ENCODE data around the gene CACNA1D.

Gene CACNA1D

DNA sequence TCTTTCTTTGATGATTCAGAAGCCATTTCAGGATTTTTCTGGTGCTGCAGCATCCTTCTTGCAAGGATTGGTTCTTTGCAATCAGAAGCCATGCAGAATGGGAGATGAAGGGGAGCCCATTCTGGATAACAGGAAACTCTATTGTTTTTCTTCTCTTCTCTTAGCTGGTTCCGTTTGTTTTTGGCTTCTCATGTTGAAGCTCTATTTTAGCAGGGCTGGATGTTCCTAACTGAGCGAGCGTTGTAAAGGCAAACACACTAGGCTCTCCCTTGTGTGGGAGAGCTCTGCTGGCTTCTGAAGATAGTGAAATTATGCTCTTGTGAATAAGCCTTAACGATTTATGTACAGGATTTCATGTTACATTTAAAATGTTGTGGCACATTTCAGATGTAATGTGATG is 8.3 kb downstream of the CACNA1D start:
- H3K9ac ChIP-seq (ENCODE audit: low read depth, low read length): no peak overlapping the region

GRCh38 chr3:53503195-53503594 is 8.8 kb downstream of the CACNA1D start:
- H3K4me1 ChIP-seq (ENCODE audit: insufficient read depth, low read length): 0 out of 2 replicates have a peak, but pooled peaks cover 3% of the 10 kb centered on the region
- no peaks in the 10 kb centered on the region for H3K36me3 ChIP-seq (ENCODE audit: insufficient read depth, low read length)
- H3K9me3 ChIP-seq (ENCODE audit: control insufficient read depth, insufficient read depth, low read length): no peaks in the 10 kb centered on the region
- no peak overlapping the region for H3K9ac ChIP-seq (ENCODE audit: low read depth, low read length)

More for the DNA sequence above, 8.3 kb downstream of the CACNA1D start:
- Histone ChIP-seq H3K9me3 (ENCODE audit: control insufficient read depth, insufficient read depth, low read length) (no peaks in the 10 kb centered on the region), H3K36me3 (ENCODE audit: insufficient read depth, low read length) (no peaks in the 10 kb centered on the region), H3K4me1 (ENCODE audit: insufficient read depth, low read length) (0 out of 2 replicates have a peak, but pooled peaks cover 3% of the 10 kb centered on the region)

GRCh38 chr3:53506110-53506762 is 11.8 kb downstream of the CACNA1D start:
- Histone ChIP-seq H3K9me3 (ENCODE audit: control insufficient read depth, insufficient read depth, low read length) (no peaks in the 10 kb centered on the region), H3K36me3 (ENCODE audit: insufficient read depth, low read length) (no peaks in the 10 kb centered on the region), H3K9ac (ENCODE audit: low read depth, low read length) (no peak overlapping the region), H3K4me1 (ENCODE audit: insufficient read depth, low read length) (peaks cover 5% of the 10 kb centered on the region; the same call in 1 of the 2 replicates)

- Histone ChIP-seq H3K9me3 (ENCODE audit: control insufficient read depth, insufficient read depth, low read length) (no peaks in the 10 kb centered on the region), H3K4me1 (ENCODE audit: insufficient read depth, low read length) (peaks cover 9% of the 10 kb centered on the region; the same call in 1 of the 2 replicates), H3K36me3 (ENCODE audit: insufficient read depth, low read length) (no peaks in the 10 kb centered on the region), H3K9ac (ENCODE audit: low read depth, low read length) (no peak overlapping the region)
Measured at GRCh38 chr3:53506763-53507145, 12.3 kb downstream of the CACNA1D start.

DNA sequence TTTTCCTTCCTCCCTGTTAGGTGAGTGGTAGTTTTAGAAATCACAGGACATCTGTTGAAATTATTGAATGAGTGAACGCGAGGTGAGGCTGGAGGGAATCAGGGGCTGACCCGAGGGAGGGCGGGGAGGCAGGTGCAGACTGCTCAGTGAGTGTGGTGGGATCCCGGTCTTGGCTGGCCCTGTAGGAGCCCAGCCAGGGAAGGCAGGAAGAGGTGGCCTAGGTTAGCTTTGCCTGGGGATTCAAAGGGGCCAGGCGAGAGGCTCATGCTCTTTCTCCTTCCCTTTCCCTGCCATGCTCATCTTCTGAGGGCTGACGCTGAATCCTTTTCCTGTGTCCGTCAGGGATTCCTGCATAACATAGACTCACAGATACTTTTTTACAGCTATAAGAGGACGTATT is 15.1 kb downstream of the CACNA1D start:
- Histone ChIP-seq H3K36me3 (ENCODE audit: insufficient read depth, low read length) (no peaks in the 10 kb centered on the region), H3K9me3 (ENCODE audit: control insufficient read depth, insufficient read depth, low read length) (no peaks in the 10 kb centered on the region), H3K4me1 (ENCODE audit: insufficient read depth, low read length) (peaks cover 9% of the 10 kb centered on the region; the same call in 1 of the 2 replicates), H3K9ac (ENCODE audit: low read depth, low read length) (no peak overlapping the region)

DNA sequence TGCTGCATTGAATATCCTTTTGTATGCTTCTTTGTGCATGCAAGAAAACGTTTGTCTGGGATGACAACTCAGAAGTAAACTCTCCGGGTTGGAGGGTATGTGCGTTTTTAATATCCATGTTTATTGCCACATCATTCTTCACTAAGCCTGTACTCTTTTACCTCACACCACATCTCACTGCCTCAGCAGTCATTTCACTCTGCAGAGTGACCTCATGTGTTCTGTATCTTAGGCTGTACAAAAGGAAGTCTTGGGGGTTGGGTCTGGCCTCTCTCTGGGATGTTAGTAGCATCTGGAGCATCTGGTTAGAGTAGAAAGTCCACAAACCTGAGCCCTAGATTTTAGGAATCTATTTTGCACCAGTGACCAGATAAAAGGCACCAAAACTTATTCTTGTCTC is 16.1 kb downstream of the CACNA1D start:
- peaks cover 9% of the 10 kb centered on the region; the same call in 1 of the 2 replicates for H3K4me1 ChIP-seq (ENCODE audit: insufficient read depth, low read length)
- H3K36me3 ChIP-seq (ENCODE audit: insufficient read depth, low read length): no peaks in the 10 kb centered on the region
- H3K9ac ChIP-seq (ENCODE audit: low read depth, low read length): no peak overlapping the region
- H3K9me3 ChIP-seq (ENCODE audit: control insufficient read depth, insufficient read depth, low read length): no peaks in the 10 kb centered on the region

DNA sequence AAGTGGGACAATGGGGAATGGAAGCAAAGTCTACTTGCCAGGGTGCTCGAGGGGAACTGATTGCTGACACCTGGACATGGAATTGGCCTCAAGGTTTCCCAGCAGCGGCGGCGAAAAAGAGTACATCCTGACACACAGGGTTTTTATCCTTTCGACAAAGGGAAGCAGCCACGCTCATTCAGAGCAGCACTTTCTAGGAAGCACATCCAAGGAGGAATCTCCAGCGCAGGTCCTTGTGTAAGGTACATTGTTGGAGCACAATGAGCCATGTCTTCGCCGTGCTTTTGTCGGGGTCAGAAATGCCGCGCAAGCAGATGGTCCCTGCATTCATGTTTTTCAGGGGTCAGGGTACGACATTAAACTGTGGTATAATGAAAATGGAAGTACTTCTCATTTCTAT is 16.8 kb downstream of the CACNA1D start:
- Histone ChIP-seq H3K4me1 (ENCODE audit: insufficient read depth, low read length) (peaks cover 9% of the 10 kb centered on the region; the same call in 1 of the 2 replicates), H3K9me3 (ENCODE audit: control insufficient read depth, insufficient read depth, low read length) (no peaks in the 10 kb centered on the region), H3K36me3 (ENCODE audit: insufficient read depth, low read length) (no peaks in the 10 kb centered on the region), H3K9ac (ENCODE audit: low read depth, low read length) (no peak overlapping the region)

DNA sequence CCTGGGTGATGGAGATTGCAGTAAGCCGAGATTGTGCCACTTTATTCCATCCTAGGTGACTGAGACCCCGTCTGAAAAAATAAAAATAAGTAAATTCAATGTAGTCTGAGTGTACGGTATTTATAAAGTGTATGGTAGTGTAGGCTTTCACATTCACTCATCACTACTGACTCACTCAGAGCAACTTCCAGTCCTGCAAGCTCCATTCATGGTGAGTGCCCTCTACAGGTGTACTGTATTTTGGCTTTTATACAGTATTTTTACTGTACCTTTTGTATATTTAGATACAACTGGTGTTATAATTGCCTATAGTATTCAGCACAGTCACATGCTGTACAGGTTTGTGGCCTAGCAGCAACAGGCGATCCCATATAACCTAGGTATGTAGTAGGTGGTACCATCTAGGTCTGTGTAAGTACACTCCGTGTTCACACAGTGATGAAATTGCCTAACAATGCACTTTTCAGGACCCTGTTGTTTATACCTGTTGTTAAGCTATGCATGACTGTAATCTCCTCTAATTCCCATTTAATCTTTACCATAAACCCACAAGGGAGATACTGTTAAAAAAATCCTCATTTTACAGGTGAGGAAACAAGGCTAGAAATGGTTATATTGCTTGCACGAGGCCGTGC is 19.3 kb downstream of the CACNA1D start:
- H3K9me3 ChIP-seq (ENCODE audit: control insufficient read depth, insufficient read depth, low read length): no peaks in the 10 kb centered on the region
- no peaks in the 10 kb centered on the region for H3K36me3 ChIP-seq (ENCODE audit: insufficient read depth, low read length)
- peaks cover 9% of the 10 kb centered on the region; the same call in 1 of the 2 replicates for H3K4me1 ChIP-seq (ENCODE audit: insufficient read depth, low read length)
- no peak overlapping the region for H3K9ac ChIP-seq (ENCODE audit: low read depth, low read length)

GRCh38 chr3:53516339-53516738 is 21.9 kb downstream of the CACNA1D start:
- no peaks in the 10 kb centered on the region for H3K9me3 ChIP-seq (ENCODE audit: control insufficient read depth, insufficient read depth, low read length)
- H3K4me1 ChIP-seq (ENCODE audit: insufficient read depth, low read length): 0 out of 2 replicates have a peak, but pooled peaks cover 3% of the 10 kb centered on the region
- H3K9ac ChIP-seq (ENCODE audit: low read depth, low read length): no peak overlapping the region
- no peaks in the 10 kb centered on the region for H3K36me3 ChIP-seq (ENCODE audit: insufficient read depth, low read length)

GRCh38 chr3:53518495-53518981 is 24.1 kb downstream of the CACNA1D start:
- H3K9ac ChIP-seq (ENCODE audit: low read depth, low read length): no peak overlapping the region
- no peaks in the 10 kb centered on the region for H3K9me3 ChIP-seq (ENCODE audit: control insufficient read depth, insufficient read depth, low read length)
- H3K4me1 ChIP-seq (ENCODE audit: insufficient read depth, low read length): no peaks in the 10 kb centered on the region
- no peaks in the 10 kb centered on the region for H3K36me3 ChIP-seq (ENCODE audit: insufficient read depth, low read length)

DNA sequence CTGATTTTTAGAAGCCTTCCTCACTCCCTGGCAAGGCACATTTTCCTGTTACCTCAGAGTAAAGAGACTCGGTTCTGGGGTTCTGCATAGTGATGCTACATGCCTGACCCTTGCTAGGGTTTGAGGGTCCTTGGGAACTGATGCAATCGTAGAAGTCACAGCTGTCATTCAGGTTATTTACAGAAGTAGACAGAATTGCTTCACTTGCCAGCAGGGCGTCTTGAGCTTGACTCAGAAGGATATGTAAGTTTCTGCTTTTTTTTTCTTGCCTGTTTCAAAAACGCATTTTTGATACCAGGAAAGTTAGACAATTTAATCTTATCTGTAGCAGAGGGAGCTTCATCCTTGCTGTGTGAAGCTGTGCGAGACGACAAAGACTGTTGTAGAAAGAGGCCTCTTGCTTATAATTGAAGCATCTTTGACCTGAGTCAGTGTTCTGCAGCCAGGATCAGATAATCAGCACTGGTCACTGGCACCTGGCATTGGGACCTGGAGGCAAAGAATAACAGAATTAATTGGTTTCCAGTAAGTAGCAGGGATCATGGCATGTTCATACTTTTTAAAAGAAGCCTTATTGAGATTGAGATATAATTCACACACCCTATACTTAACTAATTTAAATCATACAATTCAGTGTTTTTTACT is 24.8 kb downstream of the CACNA1D start:
- no peaks in the 10 kb centered on the region for H3K4me1 ChIP-seq (ENCODE audit: insufficient read depth, low read length)
- H3K9ac ChIP-seq (ENCODE audit: low read depth, low read length): no peak overlapping the region
- no peaks in the 10 kb centered on the region for H3K36me3 ChIP-seq (ENCODE audit: insufficient read depth, low read length)
- H3K9me3 ChIP-seq (ENCODE audit: control insufficient read depth, insufficient read depth, low read length): no peaks in the 10 kb centered on the region

GRCh38 chr3:53523346-53523745 is 28.9 kb downstream of the CACNA1D start:
- Histone ChIP-seq H3K9me3 (ENCODE audit: control insufficient read depth, insufficient read depth, low read length) (no peaks in the 10 kb centered on the region), H3K4me1 (ENCODE audit: insufficient read depth, low read length) (no peaks in the 10 kb centered on the region), H3K36me3 (ENCODE audit: insufficient read depth, low read length) (no peaks in the 10 kb centered on the region), H3K9ac (ENCODE audit: low read depth, low read length) (no peak overlapping the region)

GRCh38 chr3:53524566-53524965 is 30.2 kb downstream of the CACNA1D start:
- no peaks in the 10 kb centered on the region for H3K4me1 ChIP-seq (ENCODE audit: insufficient read depth, low read length)
- no peak overlapping the region for H3K9ac ChIP-seq (ENCODE audit: low read depth, low read length)
- H3K36me3 ChIP-seq (ENCODE audit: insufficient read depth, low read length): no peaks in the 10 kb centered on the region
- no peaks in the 10 kb centered on the region for H3K9me3 ChIP-seq (ENCODE audit: control insufficient read depth, insufficient read depth, low read length)

DNA sequence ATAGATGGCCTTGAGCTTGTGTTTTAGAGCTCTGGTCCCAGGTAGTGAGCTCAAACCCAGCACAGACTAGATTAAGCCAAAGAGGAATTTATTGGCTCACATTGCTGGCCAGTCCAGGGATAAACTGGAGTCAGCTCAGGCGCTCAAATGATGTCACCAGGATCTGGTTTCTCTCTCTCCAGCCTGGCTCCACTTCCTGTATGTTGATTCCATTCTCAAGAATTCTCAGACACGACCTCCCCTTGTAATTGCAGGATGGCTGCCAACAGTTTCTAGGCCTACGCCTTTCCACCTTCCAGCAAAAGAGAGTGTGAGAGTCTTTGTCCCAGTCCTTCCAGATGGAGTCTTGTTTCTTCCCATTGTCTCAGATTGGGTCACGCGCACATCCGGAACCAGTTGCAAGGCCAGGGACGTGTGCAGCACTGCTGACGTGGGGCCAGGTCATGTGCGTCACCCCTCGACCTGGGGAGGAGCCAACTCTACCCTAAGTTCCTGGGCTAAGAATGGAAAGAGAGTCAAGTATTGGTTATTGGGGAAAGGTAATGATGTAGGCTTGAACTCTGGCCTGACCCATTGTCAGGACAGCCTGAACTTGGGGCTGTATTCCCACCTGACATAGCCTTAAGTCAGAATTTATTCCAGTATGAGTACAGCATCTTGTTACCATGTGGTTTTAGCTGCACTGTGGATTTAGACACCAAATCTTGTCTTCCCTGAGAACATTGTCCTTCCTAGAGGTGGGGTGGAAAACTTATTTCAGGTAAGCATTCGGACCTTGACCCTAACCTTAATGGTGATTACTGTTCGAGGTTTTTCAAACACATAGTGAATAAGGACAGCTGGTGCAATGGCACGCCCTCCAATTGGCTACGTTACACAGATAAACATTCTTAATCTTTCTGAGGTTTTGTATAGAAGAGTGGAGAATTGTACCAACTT is 31.6 kb downstream of the CACNA1D start:
- Histone ChIP-seq H3K4me1 (ENCODE audit: insufficient read depth, low read length) (no peaks in the 10 kb centered on the region), H3K9ac (ENCODE audit: low read depth, low read length) (no peak overlapping the region), H3K9me3 (ENCODE audit: control insufficient read depth, insufficient read depth, low read length) (no peaks in the 10 kb centered on the region), H3K36me3 (ENCODE audit: insufficient read depth, low read length) (no peaks in the 10 kb centered on the region)

Measured in ES-I3 (cell line).